ENCODE data around the gene DOK6. TPM values are rescaled to one million over a fixed set of nuclear protein-coding genes. Genes with fewer than 3 reads are reported as not detected.

The DOK6 gene
- total RNA-seq, 4 donors from 2014 or later = 0.34 to 10.8 (median 0.52) TPM

GRCh38 chr18:69784815-69785214 lies 384.1 kb downstream of the DOK6 start:
- TF ChIP-seq CTCF (IDR thresholded peaks at IDR 0.05; ENCODE audit: low read depth) = no peak

GRCh38 chr18:69785466-69785865 lies 384.8 kb downstream of the DOK6 start:
- no peak for TF ChIP-seq CTCF (IDR thresholded peaks at IDR 0.05; ENCODE audit: low read depth)

- TF ChIP-seq CTCF (IDR thresholded peaks at IDR 0.05; ENCODE audit: low read depth) = no peak
Observed at GRCh38 chr18:69786427-69786826, 385.7 kb downstream of the DOK6 start.

GRCh38 chr18:69787825-69788547 lies 387.3 kb downstream of the DOK6 start:
- TF ChIP-seq CTCF (IDR thresholded peaks at IDR 0.05; ENCODE audit: low read depth) = no peak

GRCh38 chr18:69789794-69790193 lies 389.1 kb downstream of the DOK6 start:
- no peak for TF ChIP-seq CTCF (IDR thresholded peaks at IDR 0.05; ENCODE audit: low read depth)

- TF ChIP-seq CTCF (IDR thresholded peaks at IDR 0.05; ENCODE audit: low read depth) = no peak
Observed at GRCh38 chr18:69790649-69791048, 390.0 kb downstream of the DOK6 start.

- no peak for TF ChIP-seq CTCF (IDR thresholded peaks at IDR 0.05; ENCODE audit: low read depth)
Observed at GRCh38 chr18:69795791-69796190, 395.1 kb downstream of the DOK6 start.
